Liver (tissue), 9 donors: ENCODE data around the gene F2RL3. TPM values are rescaled to one million over a fixed set of nuclear protein-coding genes. Genes with fewer than 3 reads are reported as not detected.

Experiments used
- DNase-seq: peaks from one replicate; pipeline ENCODE4 v3.0.0-alpha.2; 2017; ENCODE audit warnings: low spot score
- H3K27ac ChIP-seq, 2 donors: one replicate each; pipeline ENCODE4 v1.7.0; 2013; ENCODE audit warnings: inconsistent platforms in 2 of 2, low read length in 2 of 2, control low read depth in 1 of 2, low read depth in 1 of 2, mild to moderate bottlenecking in 1 of 2
- H3K27me3 ChIP-seq, 4 donors: one replicate each; pipeline versions ENCODE4 v1.6.1 to v1.7.0; 2013; ENCODE audit warnings: low read length in 3 of 4, inconsistent platforms in 1 of 4, mild to moderate bottlenecking in 1 of 4, moderate library complexity in 1 of 4; ENCODE audit not compliant: control insufficient read depth in 4 of 4, insufficient read depth in 4 of 4
- H3K36me3 ChIP-seq, 4 donors: one replicate each; pipeline versions ENCODE4 v1.6.1 to v1.7.0; 2013; ENCODE audit warnings: low read length in 3 of 4, mild to moderate bottlenecking in 3 of 4, low read depth in 1 of 4, moderate library complexity in 1 of 4; ENCODE audit not compliant: control insufficient read depth in 4 of 4, insufficient read depth in 3 of 4
- H3K4me1 ChIP-seq, 4 donors: one replicate each; pipeline versions ENCODE4 v1.6.1 to v1.7.0; 2013; ENCODE audit warnings: low read length in 3 of 4, mild to moderate bottlenecking in 3 of 4, moderate library complexity in 1 of 4; ENCODE audit not compliant: control insufficient read depth in 4 of 4, insufficient read depth in 4 of 4
- H3K4me3 ChIP-seq, 3 donors: one replicate each; pipeline versions ENCODE4 v1.6.1 to v1.7.0; 2013; ENCODE audit warnings: low read length in 3 of 3, control low read depth in 1 of 3, low read depth in 1 of 3, mild to moderate bottlenecking in 1 of 3
- H3K9ac ChIP-seq, 2 donors: one replicate each; pipeline ENCODE4 v1.7.0; 2013; ENCODE audit warnings: low read length in 2 of 2, mild to moderate bottlenecking in 2 of 2, moderate library complexity in 2 of 2, control low read depth in 1 of 2, low read depth in 1 of 2
- H3K9me3 ChIP-seq, 4 donors: one replicate each; pipeline versions ENCODE4 v1.6.1 to v1.7.0; 2013; ENCODE audit warnings: low read length in 3 of 4; ENCODE audit not compliant: control insufficient read depth in 4 of 4
- ATF3 ChIP-seq: IDR thresholded peaks from 2 replicates; pipeline ENCODE4 v1.6.1; 2016; ENCODE audit warnings: antibody characterized with exemption
- CTCF ChIP-seq: fragments of 150-350 bp; IDR thresholded peaks from 2 replicates; pipeline ENCODE4 v1.5.1; 2017; ENCODE audit warnings: improper control_type of control experiment, low read depth, low read length; ENCODE audit not compliant: missing input control
- EGR1 ChIP-seq, 2 donors: IDR thresholded peaks; 2 replicates each; pipeline ENCODE4 v1.6.1; 2016 to 2018; ENCODE audit warnings: antibody characterized with exemption in 2 of 2, low read depth in 2 of 2
- FOXA1 ChIP-seq: IDR thresholded peaks from 2 replicates; pipeline ENCODE4 v1.6.1; 2016; ENCODE audit warnings: antibody characterized with exemption
- FOXA2 ChIP-seq: IDR thresholded peaks from 2 replicates; pipeline ENCODE4 v1.6.1; 2016; ENCODE audit warnings: antibody characterized with exemption
- GABPA ChIP-seq, 2 donors: IDR thresholded peaks in 1 of 2; conservative IDR thresholded peaks in 1 of 2; 2 replicates each; pipeline ENCODE4 v1.6.1; 2016; ENCODE audit warnings: antibody characterized with exemption in 2 of 2, mild to moderate bottlenecking in 1 of 2, moderate library complexity in 1 of 2
- HNF4A ChIP-seq, 2 donors: conservative IDR thresholded peaks; 2 replicates each; pipeline ENCODE4 v1.6.1; 2016; ENCODE audit warnings: antibody characterized with exemption in 2 of 2, mild to moderate bottlenecking in 2 of 2
- HNF4G ChIP-seq: IDR thresholded peaks from 2 replicates; pipeline ENCODE4 v1.6.1; 2016; ENCODE audit warnings: antibody characterized with exemption
- JUND ChIP-seq, 2 donors: IDR thresholded peaks; 2 replicates each; pipeline ENCODE4 v1.6.1; 2016; ENCODE audit warnings: antibody characterized with exemption in 2 of 2
- MAX ChIP-seq: IDR thresholded peaks from 2 replicates; pipeline ENCODE4 v1.6.1; 2016; ENCODE audit warnings: antibody characterized with exemption
- NR2F2 ChIP-seq: IDR thresholded peaks from 2 replicates; pipeline ENCODE4 v1.6.1; 2016; ENCODE audit warnings: antibody characterized with exemption
- RAD21 ChIP-seq, 2 donors: IDR thresholded peaks; 2 replicates each; pipeline ENCODE4 v1.6.1; 2016; ENCODE audit warnings: antibody characterized with exemption in 2 of 2, mild to moderate bottlenecking in 2 of 2
- REST ChIP-seq: IDR thresholded peaks from 2 replicates; pipeline ENCODE4 v1.6.1; 2016; ENCODE audit warnings: antibody characterized with exemption, mild to moderate bottlenecking
- RXRA ChIP-seq, 2 donors: IDR thresholded peaks; 2 replicates each; pipeline ENCODE4 v1.6.1; 2017 to 2018; ENCODE audit warnings: antibody characterized with exemption in 2 of 2, mild to moderate bottlenecking in 1 of 2
- SP1 ChIP-seq: IDR thresholded peaks from 2 replicates; pipeline ENCODE4 v1.6.1; 2018; ENCODE audit warnings: antibody characterized with exemption, mild to moderate bottlenecking
- TAF1 ChIP-seq: conservative IDR thresholded peaks from 2 replicates; pipeline ENCODE4 v1.6.1; 2016; ENCODE audit warnings: antibody characterized with exemption, mild to moderate bottlenecking
- YY1 ChIP-seq: IDR thresholded peaks from 2 replicates; pipeline ENCODE4 v1.6.1; 2016; ENCODE audit warnings: antibody characterized with exemption, mild to moderate bottlenecking
- ZBTB33 ChIP-seq: IDR thresholded peaks from 2 replicates; pipeline ENCODE4 v1.6.1; 2016; ENCODE audit warnings: antibody characterized with exemption
- WGBS: extraction: QIAGEN DNeasy Blood & Tissue Kit; methylation state at CpG from one replicate; pipeline ENCODE4 v1.1.7; 2013; 5-methylcytosine and 5-hydroxymethylcytosine counted together
- polyA plus RNA-seq, 2 donors: library from polyadenylated mRNA; stranded (reverse) in 1 of 2; unstranded in 1 of 2; fragments of 200-250 nt in 1 of 2; fragments of >200 nt in 1 of 2; fragmentation: Nextera tagmentation in 1 of 2; extraction: Ambion mirVana in 1 of 2; gene quantifications; one replicate each; pipeline versions ENCODE4 v1.2.1 to v1.2.3, GENCODE V29; 2013 to 2015
- total RNA-seq, 2 donors: library from RNA; depleted of rRNA; stranded (reverse); fragments of >200 nt; gene quantifications; one replicate each; pipeline ENCODE4 v1.2.3, GENCODE V29; 2014
- donor health status: healthy.
- donor health status: healthy.
- donor health status: healthy.
- donor health status: healthy.
- donor health status: healthy.

Gene F2RL3
- total and polyA plus RNA-seq, 4 donors = 0.08 to 1.6 (median 0.20) TPM

GRCh38 chr19:16914421-16914820 is 25.6 kb downstream of the F2RL3 start:
- Histone ChIP-seq H3K27me3 (no peaks in the 10 kb centered on the region), H3K27ac (no peak overlapping the region), H3K4me1 (no peaks in the 10 kb centered on the region), H3K9ac (no peak overlapping the region), H3K9me3 (peaks cover 13 to 31% (median 20%) of the 10 kb centered on the region in 4 donors), H3K36me3 (no peaks in the 10 kb centered on the region), H3K4me3 (no peak overlapping the region)
- DNase-seq = no peak
- 90% methylated on average over 11 of the region's 11 CpGs for WGBS
- TF ChIP-seq SP1 (no peak), ATF3 (no peak), RXRA (IDR thresholded peaks at IDR 0.05) (no peak), FOXA1 (no peak), TAF1 (no peak), NR2F2 (no peak), MAX (no peak), EGR1 (IDR thresholded peaks at IDR 0.05; ENCODE audit: low read depth in 2 of 2) (no peak), RAD21 (IDR thresholded peaks at IDR 0.05) (no peak), HNF4G (no peak), FOXA2 (no peak), CTCF (no peak), REST (no peak), YY1 (no peak), ZBTB33 (no peak), HNF4A (conservative IDR thresholded peaks at IDR 0.05) (no peak)

- WGBS = 64% methylated on average over 3 of the region's 3 CpGs
- H3K36me3 ChIP-seq = no peaks in the 10 kb centered on the region
- H3K9me3 ChIP-seq = peaks cover 13 to 35% (median 24%) of the 10 kb centered on the region in 4 donors
- no peaks in the 10 kb centered on the region for H3K4me1 ChIP-seq
- DNase-seq = no peak
- H3K27ac ChIP-seq = no peak overlapping the region
- no peak overlapping the region for H3K9ac ChIP-seq
- no peak overlapping the region for H3K4me3 ChIP-seq
- H3K27me3 ChIP-seq = no peaks in the 10 kb centered on the region
- TF ChIP-seq JUND (IDR thresholded peaks at IDR 0.05) (no peak), REST (no peak), TAF1 (no peak), SP1 (no peak), YY1 (no peak), FOXA1 (no peak), ATF3 (no peak), CTCF (no peak), GABPA (IDR thresholded peaks at IDR 0.05 in 1 of 2, conservative IDR thresholded peaks at IDR 0.05 in 1 of 2) (no peak), RXRA (IDR thresholded peaks at IDR 0.05) (no peak), NR2F2 (no peak)
Observed at GRCh38 chr19:16915135-16915534, 26.3 kb downstream of the F2RL3 start.
